Effector memory CD8-positive, alpha-beta T cell (primary cell): ENCODE results near the gene PPP2R5B.

ENCODE experiments used
- ATAC-seq: fragments of 150-1000 bp; cut with Tn5 transposase; replicated peaks from 2 replicates; pipeline ENCODE4 v1.10.0; 2021; ENCODE audit warnings: mild to moderate bottlenecking, moderate library complexity
- DNase-seq, 3 experiments: peaks; one replicate each; pipeline ENCODE4 v3.0.0; 2021
- H3K27ac Mint-ChIP-seq, 2 donors: one replicate each; pipeline ENCODE4 v1.8.0; 2022; ENCODE audit warnings: mild to moderate bottlenecking in 2 of 2, mixed read lengths in 2 of 2, moderate library complexity in 2 of 2
- H3K27me3 Mint-ChIP-seq, 2 donors: one replicate each; pipeline ENCODE4 v1.8.0; 2022; ENCODE audit warnings: mixed read lengths in 2 of 2
- H3K36me3 Mint-ChIP-seq: one replicate; pipeline ENCODE4 v1.8.0; 2022; ENCODE audit warnings: mild to moderate bottlenecking, moderate library complexity, mixed read lengths; ENCODE audit not compliant: insufficient read depth
- H3K4me1 Mint-ChIP-seq, 2 donors: one replicate each; pipeline ENCODE4 v1.8.0; 2022; ENCODE audit warnings: low read depth in 2 of 2, mixed read lengths in 2 of 2
- H3K4me3 Mint-ChIP-seq, 2 donors: one replicate each; pipeline ENCODE4 v1.8.0; 2022; ENCODE audit warnings: mild to moderate bottlenecking in 2 of 2, mixed read lengths in 2 of 2, moderate library complexity in 2 of 2
- H3K9me3 Mint-ChIP-seq, 2 donors: one replicate each; pipeline ENCODE4 v1.8.0; 2022; ENCODE audit warnings: mixed read lengths in 2 of 2

PPP2R5B gene

GRCh38 chr11:64893194-64894069 is 31.1 kb upstream of the PPP2R5B start:
- Mint-ChIP-seq H3K36me3 (peaks cover 75% of the 10 kb centered on the region), H3K27me3 (no peaks in the 10 kb centered on the region), H3K27ac (peak overlapping the region; percentile 62 to 64), H3K4me1 (peaks cover 7 to 10% of the 10 kb centered on the region in 2 donors), H3K4me3 (peak overlapping the region in 1 of 2 donors; percentile 33), H3K9me3 (no peaks in the 10 kb centered on the region)
- ATAC-seq: peak; percentile 1
- no peak for DNase-seq

- Mint-ChIP-seq H3K4me3 (peak overlapping the region in 1 of 2 donors; percentile 33), H3K27me3 (no peaks in the 10 kb centered on the region), H3K27ac (peak overlapping the region; percentile 62 to 64), H3K9me3 (no peaks in the 10 kb centered on the region), H3K4me1 (peaks cover 7 to 10% of the 10 kb centered on the region in 2 donors), H3K36me3 (peaks cover 82% of the 10 kb centered on the region)
- ATAC-seq (peak; percentile 80), DNase-seq (peak; percentile 92 to 94 (median 93))
Measured at GRCh38 chr11:64894070-64894811, 30.2 kb upstream of the PPP2R5B start.

GRCh38 chr11:64894812-64895452 is 29.6 kb upstream of the PPP2R5B start:
- peak overlapping the region in 1 of 2 donors; percentile 33 for H3K4me3 Mint-ChIP-seq
- peaks cover 8 to 10% of the 10 kb centered on the region in 2 donors for H3K4me1 Mint-ChIP-seq
- H3K27me3 Mint-ChIP-seq: no peaks in the 10 kb centered on the region
- peak; percentile 1 for ATAC-seq
- H3K36me3 Mint-ChIP-seq: peaks cover 89% of the 10 kb centered on the region
- H3K9me3 Mint-ChIP-seq: no peaks in the 10 kb centered on the region
- peak overlapping the region; percentile 62 to 64 for H3K27ac Mint-ChIP-seq
- DNase-seq: no peak

- Mint-ChIP-seq H3K27me3 (no peaks in the 10 kb centered on the region), H3K4me3 (peak overlapping the region in 1 of 2 donors; percentile 49), H3K9me3 (no peaks in the 10 kb centered on the region), H3K4me1 (peaks cover 14 to 17% of the 10 kb centered on the region in 2 donors), H3K27ac (peak overlapping the region; percentile 64 to 93), H3K36me3 (peaks cover 100% of the 10 kb centered on the region)
- DNase-seq (no peak), ATAC-seq (no peak)
Measured at GRCh38 chr11:64896448-64897022, 28.0 kb upstream of the PPP2R5B start.

GRCh38 chr11:64897381-64898075 is 27.0 kb upstream of the PPP2R5B start:
- Mint-ChIP-seq H3K9me3 (no peaks in the 10 kb centered on the region), H3K4me3 (peak overlapping the region in 1 of 2 donors; percentile 59), H3K27me3 (no peaks in the 10 kb centered on the region), H3K36me3 (peaks cover 100% of the 10 kb centered on the region), H3K4me1 (peaks cover 18 to 19% of the 10 kb centered on the region in 2 donors), H3K27ac (peak overlapping the region in 1 of 2 donors; percentile 64)
- ATAC-seq (no peak), DNase-seq (no peak)

GRCh38 chr11:64898076-64898445 is 26.4 kb upstream of the PPP2R5B start:
- H3K9me3 Mint-ChIP-seq: no peaks in the 10 kb centered on the region
- no peak for ATAC-seq
- DNase-seq: no peak
- no peaks in the 10 kb centered on the region for H3K27me3 Mint-ChIP-seq
- H3K4me1 Mint-ChIP-seq: peaks cover 18 to 19% of the 10 kb centered on the region in 2 donors
- peaks cover 99% of the 10 kb centered on the region for H3K36me3 Mint-ChIP-seq
- H3K4me3 Mint-ChIP-seq: no peak overlapping the region
- peak overlapping the region; percentile 64 to 73 for H3K27ac Mint-ChIP-seq

- peaks cover 18 to 19% of the 10 kb centered on the region in 2 donors for H3K4me1 Mint-ChIP-seq
- no peak for ATAC-seq
- H3K27ac Mint-ChIP-seq: peak overlapping the region; percentile 64 to 73
- H3K36me3 Mint-ChIP-seq: peaks cover 98% of the 10 kb centered on the region
- no peak for DNase-seq
- H3K27me3 Mint-ChIP-seq: no peaks in the 10 kb centered on the region
- no peak overlapping the region for H3K4me3 Mint-ChIP-seq
- no peaks in the 10 kb centered on the region for H3K9me3 Mint-ChIP-seq
Measured at GRCh38 chr11:64898541-64898940, 25.9 kb upstream of the PPP2R5B start.

- DNase-seq (peak in 2 of 3 experiments; percentile 55 to 59), ATAC-seq (peak; percentile 87)
- Mint-ChIP-seq H3K9me3 (no peaks in the 10 kb centered on the region), H3K36me3 (peaks cover 96% of the 10 kb centered on the region), H3K4me1 (peaks cover 14 to 19% of the 10 kb centered on the region in 2 donors), H3K4me3 (peak overlapping the region; percentile 1 to 55), H3K27me3 (no peaks in the 10 kb centered on the region), H3K27ac (peak overlapping the region; percentile 64 to 79)
Measured at GRCh38 chr11:64900263-64900678, 24.2 kb upstream of the PPP2R5B start.

- Mint-ChIP-seq H3K4me1 (peaks cover 10 to 15% of the 10 kb centered on the region in 2 donors), H3K9me3 (no peaks in the 10 kb centered on the region), H3K4me3 (no peak overlapping the region), H3K36me3 (peaks cover 96% of the 10 kb centered on the region), H3K27ac (peak overlapping the region; percentile 64 to 79), H3K27me3 (no peaks in the 10 kb centered on the region)
- DNase-seq: no peak
- ATAC-seq: no peak
Measured at GRCh38 chr11:64900774-64901173, 23.7 kb upstream of the PPP2R5B start.

GRCh38 chr11:64902102-64902900 is 22.2 kb upstream of the PPP2R5B start:
- no peak for ATAC-seq
- no peaks in the 10 kb centered on the region for H3K27me3 Mint-ChIP-seq
- peaks cover 94% of the 10 kb centered on the region for H3K36me3 Mint-ChIP-seq
- H3K4me3 Mint-ChIP-seq: peak overlapping the region in 1 of 2 donors; percentile 19
- peak overlapping the region; percentile 64 to 79 for H3K27ac Mint-ChIP-seq
- DNase-seq: no peak
- peaks cover 9 to 12% of the 10 kb centered on the region in 2 donors for H3K4me1 Mint-ChIP-seq
- H3K9me3 Mint-ChIP-seq: no peaks in the 10 kb centered on the region

- Mint-ChIP-seq H3K27ac (peak overlapping the region in 1 of 2 donors; percentile 38), H3K9me3 (no peaks in the 10 kb centered on the region), H3K36me3 (peaks cover 94% of the 10 kb centered on the region), H3K4me3 (no peak overlapping the region), H3K4me1 (peaks cover 9 to 12% of the 10 kb centered on the region in 2 donors), H3K27me3 (no peaks in the 10 kb centered on the region)
- ATAC-seq: no peak
- no peak for DNase-seq
Measured at GRCh38 chr11:64903291-64903833, 21.1 kb upstream of the PPP2R5B start.
